ENCODE data around the gene KRTAP5-2.
"Not testable (repeated sequence)": the region's sequence is repeated elsewhere in the genome, so short reads cannot be mapped to it uniquely, and the experiment has no call there.

Gene KRTAP5-2

GRCh38 chr11:1604711-1605110, 6.6 kb upstream of the KRTAP5-2 start:
- Histone ChIP-seq H3K9me3 (no peaks in the 10 kb centered on the region), H3K27me3 (no peaks in the 10 kb centered on the region), H3K36me3 (no peaks in the 10 kb centered on the region), H3K4me1 (no peaks in the 10 kb centered on the region), H3K4me3 (ENCODE audit: low read depth, low read length) (no peak overlapping the region)
- no peak for DNase-seq
- no peak for TF ChIP-seq CTCF (IDR thresholded peaks at IDR 0.05; ENCODE audit: low read depth, low read length)

GRCh38 chr11:1604181-1604580, 6.1 kb upstream of the KRTAP5-2 start:
- no peak for DNase-seq
- no peak for TF ChIP-seq CTCF (IDR thresholded peaks at IDR 0.05; ENCODE audit: low read depth, low read length)
- H3K4me1 ChIP-seq, result no peaks in the 10 kb centered on the region
- H3K36me3 ChIP-seq, result no peaks in the 10 kb centered on the region
- H3K9me3 ChIP-seq, result no peaks in the 10 kb centered on the region
- no peak overlapping the region for H3K4me3 ChIP-seq (ENCODE audit: low read depth, low read length)
- H3K27me3 ChIP-seq, result no peaks in the 10 kb centered on the region

GRCh38 chr11:1603629-1604028, 5.5 kb upstream of the KRTAP5-2 start:
- TF ChIP-seq CTCF (IDR thresholded peaks at IDR 0.05; ENCODE audit: low read depth, low read length), result no peak
- no peak for DNase-seq
- H3K27me3 ChIP-seq, result no peaks in the 10 kb centered on the region

GRCh38 chr11:1601663-1602062, 3.6 kb upstream of the KRTAP5-2 start:
- not testable (repeated sequence) for H3K4me1 ChIP-seq; DNase-seq; H3K27me3 ChIP-seq; H3K4me3 ChIP-seq (ENCODE audit: low read depth, low read length); H3K36me3 ChIP-seq; H3K9me3 ChIP-seq

More at GRCh38 chr11:1603629-1604028, 5.5 kb upstream of the KRTAP5-2 start:
- Histone ChIP-seq H3K4me1 (no peaks in the 10 kb centered on the region), H3K36me3 (no peaks in the 10 kb centered on the region), H3K9me3 (no peaks in the 10 kb centered on the region), H3K4me3 (ENCODE audit: low read depth, low read length) (no peak overlapping the region)

GRCh38 chr11:1600626-1601025, 2.5 kb upstream of the KRTAP5-2 start:
- TF ChIP-seq CTCF (IDR thresholded peaks at IDR 0.05; ENCODE audit: low read depth, low read length), result no peak
- Histone ChIP-seq H3K9me3 (no peaks in the 10 kb centered on the region), H3K27me3 (no peaks in the 10 kb centered on the region)

GRCh38 chr11:1598816-1599215, 722 bp upstream of the KRTAP5-2 start:
- Histone ChIP-seq H3K4me3 (ENCODE audit: low read depth, low read length) (no peak overlapping the region), H3K4me1 (no peaks in the 10 kb centered on the region), H3K36me3 (no peaks in the 10 kb centered on the region), H3K9me3 (no peaks in the 10 kb centered on the region), H3K27me3 (no peaks in the 10 kb centered on the region)
- no peak for DNase-seq
- TF ChIP-seq CTCF (IDR thresholded peaks at IDR 0.05; ENCODE audit: low read depth, low read length), result no peak

More at GRCh38 chr11:1600626-1601025, 2.5 kb upstream of the KRTAP5-2 start:
- Histone ChIP-seq H3K36me3 (no peaks in the 10 kb centered on the region), H3K4me3 (ENCODE audit: low read depth, low read length) (no peak overlapping the region), H3K4me1 (no peaks in the 10 kb centered on the region)
- no peak for DNase-seq

GRCh38 chr11:1598406-1598805, 312 bp upstream of the KRTAP5-2 start:
- H3K36me3 ChIP-seq; H3K27me3 ChIP-seq; H3K4me1 ChIP-seq; DNase-seq; H3K4me3 ChIP-seq (ENCODE audit: low read depth, low read length); H3K9me3 ChIP-seq: not testable (repeated sequence)
